Cardiac septum (tissue), 1 donor: ENCODE results near the gene PLXNA2. TPM values are rescaled to one million over a fixed set of nuclear protein-coding genes. Genes with fewer than 3 reads are reported as not detected.

Experiments
- DNase-seq: peaks from one replicate; pipeline ENCODE4 v3.0.0-alpha.2; 2020; ENCODE audit warnings: low spot score
- intact Hi-C: fragments of 100-400 bp; cut with DNase I; formaldehyde crosslinking; loops from one replicate; pipeline ENCODE4 v1.14.0; 2022
- total RNA-seq: library from RNA; stranded (reverse); fragmentation: NEBNext Ultra II Directional; extraction: Animal tissue kit (Norgen Biotek cat#: 25700); gene quantifications from one replicate; pipeline ENCODE4 v1.2.1, GENCODE V29; 2021
- donor health status: DM: no; HTN: no; CAD: no.

The PLXNA2 gene
- total RNA-seq, 1 donor from 2014 or later, result 23.8 TPM

GRCh38 chr1:208030288-208031091 is 213.7 kb downstream of the PLXNA2 start:
- intact Hi-C loops, result no loop called here
- DNase-seq, result peak; percentile 76

DNA sequence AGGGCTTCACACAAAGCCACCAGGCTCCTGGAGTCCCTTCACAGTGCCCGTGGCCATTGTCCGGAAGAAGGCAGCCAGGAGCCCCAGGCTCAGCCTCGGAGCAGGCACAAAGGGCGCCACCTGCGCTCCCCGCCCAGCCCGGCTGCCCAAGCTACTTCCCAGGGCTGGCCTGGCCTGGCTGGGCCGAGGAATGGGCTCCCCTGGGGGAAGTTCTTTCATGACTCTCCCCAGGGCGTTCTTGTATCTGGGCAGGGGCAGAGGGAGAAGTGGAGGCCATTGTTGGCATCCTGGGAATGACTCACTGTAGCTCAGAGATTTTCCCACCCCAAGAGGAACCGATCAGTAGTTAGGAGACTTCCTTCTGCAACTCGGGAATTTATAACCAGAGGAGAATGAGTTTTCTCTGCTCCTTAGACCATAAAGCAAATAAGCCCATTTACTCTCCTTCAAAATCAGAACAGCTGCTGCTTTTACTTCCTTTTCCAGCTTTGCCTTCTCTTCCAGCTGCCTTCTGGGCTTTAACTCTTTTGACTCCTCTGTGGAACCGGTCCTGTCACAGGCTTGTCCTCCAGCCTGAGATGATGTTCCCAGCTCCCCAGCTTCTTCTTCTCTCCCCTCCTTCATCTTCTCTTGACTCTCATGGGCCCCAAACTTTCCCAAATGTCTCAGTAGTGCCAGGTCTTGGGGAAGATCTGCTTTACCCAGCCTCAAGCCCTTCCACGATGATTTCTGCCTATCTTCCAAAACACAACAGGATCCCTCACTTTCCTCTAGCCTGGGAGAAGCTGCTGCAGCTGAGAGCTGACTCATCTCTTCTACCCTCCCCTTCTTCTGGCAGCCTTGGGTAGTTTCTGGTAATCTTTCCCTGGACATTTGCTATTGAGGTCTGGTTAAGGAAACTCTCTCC is 214.6 kb downstream of the PLXNA2 start:
- DNase-seq, result peak; percentile 63
- intact Hi-C loops, result loop anchor here (10.0 kb wide), 1 partner anchor 1175 kb away; no protein-coding TSS in a partner anchor

DNA sequence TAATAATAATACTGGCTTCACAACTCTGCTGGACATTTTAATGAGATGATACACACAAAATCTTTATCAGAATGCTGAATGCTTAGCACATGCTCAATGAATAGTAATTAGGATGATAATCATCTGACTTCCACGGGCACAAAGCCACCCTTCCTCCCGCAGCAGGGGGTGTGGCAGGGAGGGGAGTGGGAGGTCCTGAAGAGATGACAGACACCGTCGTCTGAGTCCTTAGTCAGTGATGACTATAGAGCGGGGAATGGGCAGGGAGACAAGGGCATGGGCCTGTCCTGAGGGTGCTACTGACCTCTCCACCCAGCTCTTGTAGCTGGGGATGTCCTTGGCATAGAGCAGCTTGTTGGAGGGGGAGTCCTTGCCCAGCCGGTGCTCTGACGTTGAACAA is 215.7 kb downstream of the PLXNA2 start:
- peak; percentile 51 for DNase-seq
- intact Hi-C loops, result loop anchor here (10.0 kb wide), 1 partner anchor 1176 kb away; no protein-coding TSS in a partner anchor

GRCh38 chr1:208027861-208028260 is 216.3 kb downstream of the PLXNA2 start:
- intact Hi-C loops, result loop anchor here (10.0 kb wide), 1 partner anchor 1177 kb away; no protein-coding TSS in a partner anchor
- DNase-seq, result peak; percentile 75

GRCh38 chr1:208026880-208027438 is 217.2 kb downstream of the PLXNA2 start:
- no peak for DNase-seq
- intact Hi-C loops, result loop anchor here (10.0 kb wide), 1 partner anchor 1178 kb away; no protein-coding TSS in a partner anchor

DNA sequence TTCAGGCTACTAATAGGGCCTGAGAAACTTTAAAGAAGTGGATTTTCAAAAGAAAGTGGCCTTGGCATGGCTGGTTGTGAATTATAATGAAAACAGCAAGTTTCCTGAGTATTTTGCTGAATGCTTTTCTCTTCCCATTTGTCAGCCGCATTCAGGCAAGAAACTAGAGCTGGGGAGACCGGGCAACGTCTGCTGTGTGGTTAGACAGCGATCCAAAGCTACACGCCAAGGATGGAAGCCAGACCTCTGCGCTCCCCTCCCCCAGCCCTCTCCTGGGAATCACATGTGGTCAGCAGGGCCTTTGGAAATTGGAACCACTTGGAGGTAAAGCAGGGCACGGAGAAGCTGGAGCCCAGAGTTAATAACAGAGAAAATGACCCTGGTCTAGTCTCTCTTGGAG is 219.2 kb downstream of the PLXNA2 start:
- no peak for DNase-seq
- intact Hi-C loops, result loop anchor here (2.0 to 10.0 kb wide), 2 partner anchors 222 to 1180 kb away; no protein-coding TSS in a partner anchor

GRCh38 chr1:208024406-208024805 is 219.8 kb downstream of the PLXNA2 start:
- intact Hi-C loops, result loop anchor here (2.0 to 10.0 kb wide), 2 partner anchors 222 to 1180 kb away; no protein-coding TSS in a partner anchor
- DNase-seq, result no peak

DNA sequence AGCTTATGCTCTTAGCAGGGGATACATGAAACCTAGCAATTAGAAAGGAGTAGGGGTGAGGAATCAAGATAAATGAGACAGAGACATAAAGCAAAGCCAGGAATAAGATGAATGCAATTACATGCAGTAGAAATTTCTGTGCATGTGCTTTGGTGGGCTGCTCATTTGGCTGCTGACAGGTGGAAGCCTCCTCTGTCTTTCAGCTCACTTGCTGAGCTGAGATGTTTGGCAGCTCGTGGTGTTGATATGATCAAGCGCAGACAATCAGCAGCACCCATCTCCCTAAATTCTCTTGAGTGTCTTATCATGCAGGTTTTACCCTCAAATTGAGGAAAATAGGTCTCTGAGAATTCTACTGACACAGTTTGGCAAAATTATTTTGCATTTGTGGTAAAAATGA is 224.9 kb downstream of the PLXNA2 start:
- intact Hi-C loops, result no loop called here
- DNase-seq, result peak; percentile 22

- intact Hi-C loops, result no loop called here
- DNase-seq, result peak; percentile 50
Observed at GRCh38 chr1:208015255-208015654, 228.9 kb downstream of the PLXNA2 start.

GRCh38 chr1:208013210-208013609 is 231.0 kb downstream of the PLXNA2 start:
- no peak for DNase-seq
- intact Hi-C loops, result no loop called here

- intact Hi-C loops, result no loop called here
- no peak for DNase-seq
Observed at GRCh38 chr1:208012721-208013120, 231.5 kb downstream of the PLXNA2 start.

- DNase-seq, result peak; percentile 39
- intact Hi-C loops, result no loop called here
Observed at GRCh38 chr1:208010487-208011071, 233.6 kb downstream of the PLXNA2 start.

- DNase-seq, result peak; percentile 27
- intact Hi-C loops, result no loop called here
Observed at GRCh38 chr1:208009706-208010444, 234.3 kb downstream of the PLXNA2 start.

- intact Hi-C loops, result no loop called here
- DNase-seq, result peak; percentile 38
Observed at GRCh38 chr1:208009303-208009702, 234.9 kb downstream of the PLXNA2 start.

DNA sequence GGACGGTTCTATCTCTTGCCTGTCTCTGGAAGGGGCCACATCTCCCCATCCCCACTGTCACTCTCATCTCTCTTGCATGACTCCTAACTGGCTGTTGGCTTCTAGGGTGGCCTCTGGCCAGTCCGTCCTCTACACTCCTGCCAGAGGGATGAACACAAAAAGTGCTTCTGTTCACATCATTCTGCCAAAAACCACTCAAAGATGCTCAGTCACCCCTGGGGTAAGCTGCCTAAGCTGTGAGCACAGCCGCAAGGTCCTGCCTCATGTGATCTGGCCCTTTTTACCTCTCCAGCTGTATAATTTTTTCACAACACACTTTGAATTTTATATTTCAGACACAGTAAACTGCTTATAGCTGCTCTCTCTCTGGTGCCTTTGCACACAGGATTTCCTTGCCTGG is 235.7 kb downstream of the PLXNA2 start:
- peak; percentile 14 for DNase-seq
- intact Hi-C loops, result no loop called here

- intact Hi-C loops, result no loop called here
- peak; percentile 3 for DNase-seq
Observed at GRCh38 chr1:208007938-208008342, 236.2 kb downstream of the PLXNA2 start.

- DNase-seq, result peak; percentile 3
- intact Hi-C loops, result no loop called here
Observed at GRCh38 chr1:208007319-208007937, 236.8 kb downstream of the PLXNA2 start.

DNA sequence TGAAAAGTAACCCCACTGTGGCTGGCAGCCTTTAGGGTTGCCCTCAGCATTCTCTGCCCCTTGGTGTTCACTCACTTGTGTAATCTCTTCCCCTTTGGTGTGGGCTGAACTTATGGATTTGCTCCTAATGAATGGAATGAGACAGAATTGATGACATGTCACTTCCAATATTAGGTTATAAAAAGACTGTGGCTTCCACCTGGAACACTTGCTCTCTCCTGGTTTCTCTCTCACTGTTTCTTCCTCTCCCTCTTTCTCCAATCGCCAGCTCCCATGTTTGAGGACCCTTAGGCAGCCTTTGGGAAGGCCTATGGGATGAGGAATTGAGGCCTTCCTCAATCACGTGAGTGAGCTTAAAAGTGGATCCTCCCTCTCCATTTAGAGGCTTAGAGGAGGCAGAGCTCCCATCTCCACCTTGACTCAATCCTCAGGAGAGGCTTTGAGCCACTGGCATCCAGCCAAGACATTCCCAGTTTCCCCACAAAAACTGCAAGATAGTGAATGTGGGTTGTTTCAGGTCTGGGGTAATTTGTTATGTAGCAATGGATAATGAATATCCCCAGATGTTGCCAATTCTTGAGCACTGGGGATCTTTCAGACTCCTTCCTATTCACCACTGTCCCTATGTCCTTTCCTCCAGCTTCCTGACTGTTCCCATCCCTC is 237.8 kb downstream of the PLXNA2 start:
- intact Hi-C loops, result no loop called here
- DNase-seq, result peak; percentile 57
